Measurements from ENCODE around the gene CNN3.

CNN3 gene

DNA sequence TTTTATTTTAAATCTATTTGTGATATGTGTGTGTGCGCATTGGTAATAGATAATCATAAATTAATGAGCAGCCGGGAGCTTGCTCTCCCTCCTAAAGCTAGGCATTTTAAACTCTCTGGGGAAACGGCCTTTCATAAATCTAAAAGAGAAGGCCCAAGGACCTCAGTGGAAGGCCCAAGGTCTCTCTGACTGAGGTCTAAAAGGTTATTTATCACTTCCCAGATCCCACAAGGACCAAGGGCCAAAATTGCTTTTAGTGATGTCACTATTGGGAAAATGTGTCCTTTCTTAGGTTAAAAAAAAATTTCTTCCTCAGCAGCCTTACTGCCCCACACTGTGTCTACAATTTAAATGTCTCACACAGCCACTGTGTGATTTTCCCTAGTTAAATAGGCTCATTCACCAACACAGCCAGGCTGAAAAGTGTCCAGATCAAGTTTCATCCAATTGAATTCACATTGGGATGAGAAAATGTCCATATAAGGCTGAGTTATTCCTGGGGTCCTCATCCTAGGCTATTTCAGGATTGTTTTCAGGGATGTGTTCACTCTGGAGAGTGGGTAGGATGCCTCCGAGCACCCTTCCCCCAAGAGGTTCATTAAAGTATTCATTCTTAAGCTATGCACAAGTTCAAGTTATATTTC is 60.6 kb downstream of the CNN3 start:
- no peaks in the 10 kb centered on the region for H3K36me3 Mint-ChIP-seq
- ATAC-seq = no peak
- no peaks in the 10 kb centered on the region for H3K9me3 Mint-ChIP-seq
- H3K4me1 Mint-ChIP-seq = no peaks in the 10 kb centered on the region
- H3K4me3 Mint-ChIP-seq = no peak overlapping the region
- H3K27ac Mint-ChIP-seq = no peak overlapping the region
- no peak for DNase-seq (ENCODE audit: low spot score in 2 of 2)

DNA sequence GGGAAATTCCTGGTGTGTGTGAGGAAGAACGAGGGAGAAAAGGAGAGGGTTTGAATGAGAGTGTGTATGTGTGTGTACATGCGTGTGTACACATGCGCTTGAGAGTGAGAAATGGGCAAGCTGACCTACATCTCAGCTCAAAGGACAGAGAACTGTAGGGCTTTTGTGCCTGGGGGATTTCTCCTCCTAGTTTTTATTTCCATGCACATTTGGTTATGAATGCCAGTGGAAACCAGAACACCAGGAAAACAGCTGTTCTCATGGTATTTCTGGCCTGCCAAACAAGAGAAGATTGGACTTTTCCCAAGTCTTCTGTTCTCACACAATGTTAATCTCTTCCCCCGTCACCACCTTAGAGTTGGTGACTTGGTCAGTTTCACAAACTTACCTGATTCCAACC is 61.5 kb downstream of the CNN3 start:
- ATAC-seq (no peak), DNase-seq (ENCODE audit: low spot score in 2 of 2) (no peak)
- H3K4me3 Mint-ChIP-seq = no peak overlapping the region
- H3K36me3 Mint-ChIP-seq = no peaks in the 10 kb centered on the region
- H3K4me1 Mint-ChIP-seq = no peaks in the 10 kb centered on the region
- no peaks in the 10 kb centered on the region for H3K9me3 Mint-ChIP-seq
- H3K27ac Mint-ChIP-seq = no peak overlapping the region

DNA sequence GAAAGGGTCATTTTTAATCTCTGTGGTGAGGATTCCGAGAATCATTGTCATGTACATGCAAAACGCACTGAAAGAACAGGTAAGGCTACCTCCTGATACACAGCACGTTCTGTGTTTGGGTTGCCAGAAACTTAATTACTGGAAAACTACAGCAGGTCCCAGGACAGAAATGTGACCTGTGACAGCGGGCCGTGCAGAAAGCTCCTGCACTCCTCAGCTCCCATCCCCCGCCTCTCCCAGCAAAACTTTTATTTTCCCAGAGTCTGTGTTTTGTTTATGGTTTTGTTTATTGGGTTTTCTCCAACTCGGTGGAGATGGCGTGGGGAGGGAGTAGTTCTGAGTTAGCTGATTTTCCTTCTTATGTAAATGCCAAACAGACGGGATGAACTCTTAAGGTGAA is 62.1 kb downstream of the CNN3 start:
- H3K4me3 Mint-ChIP-seq = no peak overlapping the region
- H3K27ac Mint-ChIP-seq = no peak overlapping the region

DNA sequence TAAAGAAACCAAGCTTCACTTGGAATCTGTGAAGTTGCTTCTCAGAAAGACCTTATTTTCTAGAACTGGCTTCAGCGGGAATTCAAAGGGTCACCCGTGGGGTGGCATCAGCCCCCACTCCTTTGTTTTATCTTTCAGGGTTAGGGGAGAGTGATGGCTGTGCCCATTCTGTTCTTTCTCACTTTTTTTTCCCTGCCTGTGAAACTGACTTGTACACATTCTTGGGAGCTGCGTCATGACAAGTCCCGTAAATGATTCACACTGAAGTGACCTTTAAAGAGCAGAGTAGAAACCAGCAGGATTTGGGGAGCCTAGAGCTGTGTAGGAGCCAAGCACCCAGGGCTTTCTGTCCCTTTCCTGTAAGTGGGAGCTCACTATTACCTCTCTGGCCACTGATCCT is 63.0 kb downstream of the CNN3 start:
- Mint-ChIP-seq H3K4me3 (no peak overlapping the region), H3K4me1 (no peaks in the 10 kb centered on the region), H3K27ac (no peak overlapping the region), H3K36me3 (no peaks in the 10 kb centered on the region), H3K9me3 (no peaks in the 10 kb centered on the region)
- ATAC-seq = no peak
- no peak for DNase-seq (ENCODE audit: low spot score in 2 of 2)

More for the DNA sequence above, 62.1 kb downstream of the CNN3 start:
- ATAC-seq (no peak), DNase-seq (ENCODE audit: low spot score in 2 of 2) (no peak)
- H3K36me3 Mint-ChIP-seq = no peaks in the 10 kb centered on the region
- no peaks in the 10 kb centered on the region for H3K9me3 Mint-ChIP-seq
- no peaks in the 10 kb centered on the region for H3K4me1 Mint-ChIP-seq

DNA sequence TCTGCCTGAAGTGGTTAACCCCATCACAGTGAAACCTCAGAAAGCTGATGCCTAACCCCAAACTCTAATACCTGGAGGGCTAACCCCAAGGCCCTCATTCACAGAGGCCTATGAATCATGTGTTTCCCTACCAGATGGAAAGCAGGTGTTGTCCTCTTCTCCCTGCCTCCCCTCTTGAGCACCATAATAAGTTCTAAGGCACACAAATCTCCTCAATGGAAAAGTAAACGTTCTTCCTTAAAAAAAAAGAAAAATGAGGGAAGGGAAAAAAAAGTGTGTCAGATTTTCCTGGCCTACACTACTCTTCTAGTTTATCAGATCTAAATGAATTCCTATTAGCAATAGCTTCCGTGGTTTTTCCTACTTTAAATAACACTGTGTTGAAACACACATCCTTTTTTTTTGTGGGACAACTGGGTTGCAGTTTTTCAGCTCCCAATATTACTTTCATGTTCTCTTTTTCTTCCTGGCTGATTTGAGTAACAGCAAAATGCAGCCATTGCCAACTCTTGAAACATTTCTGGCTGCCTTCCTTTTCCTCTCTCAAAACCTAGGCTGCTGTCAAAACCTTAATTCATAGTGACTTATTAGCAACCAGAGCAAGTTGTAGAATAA is 63.5 kb downstream of the CNN3 start:
- H3K27ac Mint-ChIP-seq = no peak overlapping the region
- H3K36me3 Mint-ChIP-seq = no peaks in the 10 kb centered on the region
- DNase-seq (ENCODE audit: low spot score in 2 of 2) = no peak
- no peak overlapping the region for H3K4me3 Mint-ChIP-seq
- no peaks in the 10 kb centered on the region for H3K9me3 Mint-ChIP-seq
- ATAC-seq = peak; percentile 26
- no peaks in the 10 kb centered on the region for H3K4me1 Mint-ChIP-seq

DNA sequence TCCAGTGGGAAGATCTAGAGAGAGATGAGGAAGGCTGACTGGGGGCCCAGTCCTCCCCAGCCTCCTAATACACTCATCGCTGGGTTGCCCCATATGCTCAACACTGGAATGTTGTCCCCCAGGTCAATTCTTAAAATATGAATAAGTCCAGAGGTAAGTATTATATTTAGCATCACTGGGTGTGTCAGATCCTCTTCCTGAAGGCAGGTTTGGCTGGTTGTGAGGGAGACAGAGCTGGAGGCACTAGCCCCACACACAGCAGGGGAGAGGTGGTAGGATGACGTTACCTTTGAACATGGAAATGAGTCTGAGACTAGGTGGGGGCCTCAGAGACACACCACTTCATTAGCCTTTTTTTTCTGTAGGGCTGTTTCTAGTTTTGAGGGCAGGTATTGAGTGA is 64.2 kb downstream of the CNN3 start:
- H3K9me3 Mint-ChIP-seq = no peaks in the 10 kb centered on the region
- H3K36me3 Mint-ChIP-seq = no peaks in the 10 kb centered on the region
- H3K4me1 Mint-ChIP-seq = no peaks in the 10 kb centered on the region
- no peak overlapping the region for H3K4me3 Mint-ChIP-seq
- no peak overlapping the region for H3K27ac Mint-ChIP-seq
- ATAC-seq (peak; percentile 28), DNase-seq (ENCODE audit: low spot score in 2 of 2) (no peak)

DNA sequence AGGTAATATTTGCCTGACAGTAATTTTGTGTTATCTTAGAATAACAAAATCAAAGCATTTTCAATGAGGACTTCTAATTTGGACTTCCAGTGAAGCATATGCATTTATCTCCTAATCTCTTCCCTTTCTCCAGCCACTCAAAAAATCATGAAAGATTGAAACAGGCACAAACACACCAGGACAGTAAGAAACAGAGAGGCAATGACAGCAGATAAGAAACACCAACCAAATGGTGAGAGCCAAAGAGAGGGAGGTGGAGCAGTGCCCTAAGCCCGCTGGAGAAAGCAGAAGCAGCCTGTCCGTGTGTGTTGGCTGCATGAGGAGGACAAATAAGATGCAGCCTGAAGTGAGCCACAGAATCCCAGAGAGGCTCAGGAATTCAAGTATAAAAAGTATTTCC is 67.7 kb downstream of the CNN3 start:
- H3K4me3 Mint-ChIP-seq = no peak overlapping the region
- H3K9me3 Mint-ChIP-seq = no peaks in the 10 kb centered on the region
- no peaks in the 10 kb centered on the region for H3K36me3 Mint-ChIP-seq
- H3K4me1 Mint-ChIP-seq = no peaks in the 10 kb centered on the region
- ATAC-seq (no peak), DNase-seq (ENCODE audit: low spot score in 2 of 2) (no peak)
- H3K27ac Mint-ChIP-seq = no peak overlapping the region

DNA sequence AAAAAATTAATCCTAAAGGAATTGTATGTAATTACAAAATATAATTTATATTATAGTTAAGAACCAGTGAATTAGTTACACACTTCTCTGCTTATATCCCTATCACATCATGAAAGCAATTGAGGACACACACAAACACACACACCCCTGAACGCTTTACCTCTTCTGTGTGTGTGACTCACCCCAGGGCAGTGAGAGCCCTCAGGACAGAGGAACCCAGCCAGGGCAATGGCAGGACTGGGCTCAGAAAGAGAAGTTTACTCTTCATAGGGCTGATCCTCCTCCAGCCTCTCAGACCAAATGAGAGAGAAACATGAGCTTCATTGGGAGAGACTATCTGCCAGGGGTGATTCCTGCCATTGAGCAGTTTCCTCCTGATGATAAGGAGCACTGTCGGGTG is 68.6 kb downstream of the CNN3 start:
- Mint-ChIP-seq H3K9me3 (no peaks in the 10 kb centered on the region), H3K27ac (no peak overlapping the region), H3K36me3 (no peaks in the 10 kb centered on the region), H3K4me3 (no peak overlapping the region), H3K4me1 (no peaks in the 10 kb centered on the region)
- ATAC-seq (no peak), DNase-seq (ENCODE audit: low spot score in 2 of 2) (no peak)

DNA sequence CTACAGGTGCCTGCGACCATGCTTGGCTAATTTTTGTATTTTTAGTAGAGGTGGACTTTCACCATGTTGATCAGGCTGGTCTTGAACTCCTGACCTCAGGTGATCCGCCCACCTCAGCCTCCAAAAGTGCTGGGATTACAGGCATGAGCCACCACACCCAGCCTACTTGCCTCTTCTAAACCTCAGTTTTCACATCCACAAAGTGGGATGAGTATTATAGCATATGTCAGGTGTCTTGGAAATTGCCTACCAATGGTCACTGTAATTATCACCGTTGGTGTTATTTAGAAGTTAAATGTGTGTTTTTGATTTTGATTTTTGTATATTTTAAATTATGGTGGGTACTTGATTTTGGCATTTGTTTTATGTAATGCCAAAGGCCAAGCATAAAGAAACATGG is 70.0 kb downstream of the CNN3 start:
- no peak for ATAC-seq
- Mint-ChIP-seq H3K27ac (no peak overlapping the region), H3K36me3 (no peaks in the 10 kb centered on the region), H3K4me3 (no peak overlapping the region), H3K4me1 (no peaks in the 10 kb centered on the region), H3K9me3 (no peaks in the 10 kb centered on the region)
- DNase-seq (ENCODE audit: low spot score in 2 of 2) = no peak

DNA sequence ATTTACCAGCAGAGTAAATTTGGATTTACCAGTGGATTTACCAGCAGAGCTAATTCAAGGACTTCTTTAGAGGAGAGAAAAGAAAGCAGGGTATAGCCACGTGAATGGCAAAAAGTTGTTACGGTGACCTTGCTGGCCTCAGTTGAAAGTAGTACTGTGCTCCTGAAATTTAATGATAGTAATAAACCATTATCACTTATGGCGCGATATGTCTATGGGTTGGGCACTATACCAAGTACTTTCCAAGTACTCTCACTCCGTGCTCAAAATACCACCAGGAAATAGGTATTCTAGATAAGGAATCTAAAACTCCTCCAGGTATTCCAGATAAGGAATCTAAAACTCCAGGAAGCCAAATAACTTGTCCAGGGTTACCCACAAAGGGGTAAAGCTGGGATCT is 70.9 kb downstream of the CNN3 start:
- DNase-seq (ENCODE audit: low spot score in 2 of 2) (no peak), ATAC-seq (no peak)
- Mint-ChIP-seq H3K27ac (no peak overlapping the region), H3K9me3 (no peaks in the 10 kb centered on the region), H3K36me3 (no peaks in the 10 kb centered on the region), H3K4me3 (no peak overlapping the region), H3K4me1 (no peaks in the 10 kb centered on the region)

DNA sequence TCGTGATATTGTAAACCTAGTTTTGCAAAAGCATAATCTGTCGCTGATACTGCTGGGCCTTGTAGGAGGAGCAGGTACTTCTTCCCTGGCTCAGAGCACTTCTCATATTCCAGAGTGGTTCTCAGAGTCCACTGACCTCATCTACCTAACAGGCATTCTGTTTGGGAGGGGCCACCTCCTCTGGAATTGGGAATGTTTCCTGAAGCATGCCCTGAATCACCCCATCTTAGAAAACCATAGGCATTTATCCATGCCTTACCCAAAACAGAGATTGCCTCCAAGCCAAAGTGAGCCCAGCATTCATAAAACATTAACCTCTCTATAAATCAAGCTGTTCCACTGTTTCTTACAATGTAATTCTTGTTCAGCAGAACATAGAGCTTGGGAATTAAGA is 71.6 kb downstream of the CNN3 start:
- H3K36me3 Mint-ChIP-seq = no peaks in the 10 kb centered on the region
- no peaks in the 10 kb centered on the region for H3K9me3 Mint-ChIP-seq
- no peaks in the 10 kb centered on the region for H3K4me1 Mint-ChIP-seq
- no peak overlapping the region for H3K27ac Mint-ChIP-seq
- H3K4me3 Mint-ChIP-seq = no peak overlapping the region
- ATAC-seq = no peak
- no peak for DNase-seq (ENCODE audit: low spot score in 2 of 2)

DNA sequence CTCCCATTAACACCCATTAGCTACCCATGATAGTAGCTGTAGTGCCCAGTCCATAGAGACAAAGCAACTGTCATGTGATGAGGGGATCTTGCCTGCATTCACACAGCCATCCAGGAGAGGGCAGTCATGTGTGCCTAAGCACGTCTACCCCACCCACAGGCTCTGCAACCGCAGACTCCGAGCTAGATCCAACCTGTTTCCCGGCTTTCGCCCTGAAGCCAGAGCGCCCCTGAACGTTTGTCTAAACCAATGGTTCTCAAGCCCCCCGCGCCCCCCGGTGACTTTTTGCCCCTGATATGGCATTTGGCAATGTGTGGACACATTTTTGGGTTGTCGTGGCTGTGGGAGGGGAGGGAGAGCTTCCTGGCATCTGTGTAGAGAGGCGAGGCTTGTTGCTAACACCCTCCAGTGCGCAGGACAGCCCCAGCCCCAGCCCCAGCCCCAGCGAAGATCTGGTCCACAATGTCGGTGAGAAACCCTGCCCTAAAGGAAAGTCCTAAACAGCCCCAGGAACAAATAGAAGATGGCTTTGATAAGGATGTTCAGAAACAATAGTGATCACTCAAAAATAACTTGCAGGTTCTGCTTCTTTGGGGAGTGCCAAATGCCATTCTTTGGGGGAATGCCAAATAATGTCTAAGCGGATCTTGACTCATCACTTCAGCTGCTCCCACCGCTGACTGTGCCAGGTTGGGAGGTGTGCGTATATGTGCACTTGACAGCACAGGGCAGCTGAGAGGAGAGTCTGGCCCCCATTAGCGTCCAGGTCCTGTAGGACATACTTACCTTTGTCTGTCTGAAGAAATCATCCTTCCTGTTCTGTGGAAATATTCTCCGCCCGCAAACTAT is 72.2 kb downstream of the CNN3 start:
- H3K27ac Mint-ChIP-seq = no peak overlapping the region
- ATAC-seq (peak; percentile 93), DNase-seq (ENCODE audit: low spot score in 2 of 2) (peak; percentile 58 to 78)
- no peaks in the 10 kb centered on the region for H3K36me3 Mint-ChIP-seq
- H3K4me1 Mint-ChIP-seq = no peaks in the 10 kb centered on the region
- no peak overlapping the region for H3K4me3 Mint-ChIP-seq
- no peaks in the 10 kb centered on the region for H3K9me3 Mint-ChIP-seq

DNA sequence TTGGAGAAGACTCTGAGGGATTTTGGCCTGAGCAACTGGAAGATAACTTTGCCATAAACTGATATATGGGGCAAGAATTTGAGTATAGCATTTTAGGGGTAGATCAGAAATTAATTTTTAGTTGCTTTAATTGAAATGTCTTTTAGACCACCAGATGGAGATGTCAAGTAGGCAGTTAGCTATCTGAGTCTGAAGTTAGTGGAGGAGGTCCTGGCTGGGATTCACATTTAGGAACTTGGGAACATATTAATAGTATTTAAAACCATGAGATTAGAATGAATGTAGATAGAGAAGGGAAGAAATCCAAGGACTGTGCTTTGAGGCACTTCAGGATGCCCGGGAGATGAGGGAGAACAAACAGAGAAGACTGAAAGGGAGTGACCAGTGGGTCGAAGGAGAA is 74.1 kb downstream of the CNN3 start:
- DNase-seq (ENCODE audit: low spot score in 2 of 2) = no peak

DNA sequence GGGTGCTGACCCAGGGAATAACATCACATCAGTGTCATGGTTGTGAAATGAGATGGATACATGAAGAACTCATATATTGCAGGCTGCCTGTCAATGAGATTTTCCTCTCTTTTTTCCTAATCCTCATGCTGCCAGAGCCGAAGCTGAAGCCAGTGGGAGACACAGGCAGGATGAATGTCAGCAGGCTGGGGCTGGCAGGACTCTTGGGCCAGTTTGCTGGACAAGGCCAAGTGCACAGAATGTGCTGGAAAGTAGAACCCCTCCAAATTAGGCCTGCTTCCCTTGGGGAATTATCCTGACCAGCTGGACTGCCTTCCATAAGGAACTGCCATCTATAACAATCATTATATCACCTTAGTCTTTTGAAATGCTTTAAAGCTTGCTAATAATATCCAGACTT is 75.3 kb downstream of the CNN3 start:
- H3K4me1 Mint-ChIP-seq = no peaks in the 10 kb centered on the region
- no peaks in the 10 kb centered on the region for H3K36me3 Mint-ChIP-seq
- ATAC-seq (no peak), DNase-seq (ENCODE audit: low spot score in 2 of 2) (no peak)
- no peaks in the 10 kb centered on the region for H3K9me3 Mint-ChIP-seq
- no peak overlapping the region for H3K4me3 Mint-ChIP-seq
- H3K27ac Mint-ChIP-seq = no peak overlapping the region

More for the DNA sequence above, 74.1 kb downstream of the CNN3 start:
- ATAC-seq = no peak
- no peaks in the 10 kb centered on the region for H3K9me3 Mint-ChIP-seq
- H3K36me3 Mint-ChIP-seq = no peaks in the 10 kb centered on the region
- no peak overlapping the region for H3K27ac Mint-ChIP-seq
- no peaks in the 10 kb centered on the region for H3K4me1 Mint-ChIP-seq
- H3K4me3 Mint-ChIP-seq = no peak overlapping the region
